Measurements from ENCODE around the gene TNFRSF8.

TNFRSF8 gene

DNA sequence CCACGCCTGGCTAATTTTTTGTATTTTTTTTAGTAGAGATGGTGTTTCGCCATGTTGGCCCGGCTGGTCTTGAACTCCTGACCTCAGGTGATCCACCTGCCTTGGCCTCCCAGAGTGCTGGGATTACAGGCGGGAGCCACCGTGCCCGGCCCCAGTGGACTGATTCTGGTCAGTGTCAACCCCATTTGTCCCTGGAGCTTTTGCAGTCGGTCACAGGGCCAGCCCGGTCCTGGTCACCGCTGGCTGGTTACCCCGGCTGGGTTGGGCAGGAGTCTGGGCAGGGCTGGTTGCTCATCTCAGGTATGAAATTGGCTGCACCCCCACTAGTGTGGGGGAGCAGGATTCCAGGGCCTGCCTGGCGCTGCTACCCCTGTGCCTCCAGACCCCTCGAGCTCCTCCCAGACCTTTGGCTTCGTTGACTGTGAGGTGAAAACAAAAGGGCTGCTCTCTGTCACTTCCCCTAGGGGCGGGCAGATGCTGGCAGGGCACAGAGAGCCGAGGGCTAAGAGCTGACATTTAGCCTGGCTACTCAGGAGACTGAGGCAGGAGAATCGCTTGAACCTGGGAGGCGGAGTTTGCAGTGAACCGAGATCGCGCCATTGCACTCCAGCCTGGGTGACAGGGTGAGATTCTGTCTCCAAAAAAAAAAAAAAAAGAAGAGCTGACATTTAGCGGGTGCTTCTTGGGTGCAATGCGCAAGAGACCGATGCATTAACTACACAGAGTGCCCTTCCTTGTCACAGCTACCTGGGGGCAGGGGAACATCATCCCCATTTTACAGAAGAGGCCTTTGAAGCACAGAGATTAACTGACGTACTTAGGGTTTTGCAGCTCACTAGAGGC, 114.3 kb downstream of the TNFRSF8 start:
- DNase-seq = no peak

DNA sequence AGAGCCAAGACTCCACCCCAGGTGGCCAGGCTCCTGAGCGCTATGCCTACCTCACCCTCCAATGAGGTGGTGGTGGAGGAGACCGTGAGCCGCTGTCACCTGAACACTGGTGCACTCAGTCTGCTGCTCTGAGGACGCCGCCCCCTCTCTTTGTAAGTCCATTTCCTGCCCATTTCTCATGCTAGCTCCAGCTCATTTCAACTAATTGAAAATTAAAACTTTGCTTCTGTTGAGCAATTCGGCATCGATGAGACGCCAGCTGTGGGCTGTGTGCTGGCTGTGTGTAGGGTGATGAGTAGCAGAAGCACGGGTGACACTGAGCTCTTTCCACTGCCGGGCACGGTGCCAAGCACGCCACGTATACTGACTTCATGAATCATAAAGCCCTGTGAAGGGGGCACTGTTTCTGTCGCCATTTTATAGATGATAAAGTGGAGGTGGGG, 114.9 kb downstream of the TNFRSF8 start:
- DNase-seq = peak in 2 of 14 donors; percentile 11 to 18

DNA sequence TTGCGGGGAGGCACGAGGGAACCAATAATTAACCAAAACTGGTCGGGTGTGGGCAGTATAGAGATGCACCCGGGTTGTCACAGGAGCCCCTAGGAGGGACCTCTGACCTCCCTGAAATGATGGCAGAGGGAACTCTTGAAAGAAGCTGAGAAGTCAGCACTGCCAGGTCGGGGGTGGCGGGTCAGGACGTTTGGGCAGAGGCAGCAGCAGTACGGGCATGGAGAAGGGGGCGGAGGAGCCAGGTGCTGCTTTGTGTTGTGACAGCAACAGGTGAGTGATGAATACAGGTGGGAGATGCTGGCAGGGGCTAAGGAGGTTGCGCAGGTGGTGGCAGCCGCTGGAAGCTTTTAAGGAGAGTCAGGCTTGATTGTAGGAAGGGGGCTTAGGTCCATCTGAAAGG, 115.4 kb downstream of the TNFRSF8 start:
- no peak for DNase-seq

DNA sequence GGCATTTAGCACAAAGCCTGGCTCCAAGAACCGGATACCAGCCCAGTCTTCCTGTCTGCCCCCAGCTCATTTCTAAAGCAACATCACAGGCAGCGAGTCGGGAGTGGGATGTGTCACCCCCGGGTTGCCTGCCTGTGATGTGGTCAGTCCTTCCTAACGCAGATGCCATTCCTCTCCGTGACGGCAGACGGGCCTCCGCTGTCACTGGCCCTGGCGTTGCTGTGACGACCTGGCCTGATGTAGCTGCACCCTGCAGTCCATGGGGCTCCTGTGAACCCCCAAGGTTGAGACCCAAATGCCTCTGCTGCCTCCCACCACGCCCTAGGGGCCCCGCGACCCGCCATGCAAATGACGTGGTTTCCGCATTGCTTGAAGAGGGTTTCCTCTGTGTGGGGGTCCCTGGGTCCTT, 116.0 kb downstream of the TNFRSF8 start:
- DNase-seq = no peak

DNA sequence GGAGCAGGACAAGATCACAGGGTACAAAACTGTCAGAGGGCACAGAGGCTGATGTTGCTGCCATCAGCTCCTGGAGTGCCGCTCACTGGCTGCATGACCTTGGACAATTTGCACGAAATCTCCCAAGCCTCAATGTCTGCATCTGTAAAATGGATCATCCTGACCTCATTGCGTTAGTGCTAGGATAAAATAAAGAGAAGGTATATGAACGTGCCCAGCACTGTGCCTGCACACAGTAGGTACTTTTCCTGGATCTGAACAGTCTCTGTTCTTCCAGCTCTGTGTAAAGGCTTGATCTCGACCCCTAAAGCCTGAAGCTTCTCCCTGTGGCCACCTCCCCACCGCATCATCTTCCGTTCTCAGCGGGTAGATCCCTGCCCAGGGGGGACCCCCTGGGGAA, 116.6 kb downstream of the TNFRSF8 start:
- no peak for DNase-seq

DNA sequence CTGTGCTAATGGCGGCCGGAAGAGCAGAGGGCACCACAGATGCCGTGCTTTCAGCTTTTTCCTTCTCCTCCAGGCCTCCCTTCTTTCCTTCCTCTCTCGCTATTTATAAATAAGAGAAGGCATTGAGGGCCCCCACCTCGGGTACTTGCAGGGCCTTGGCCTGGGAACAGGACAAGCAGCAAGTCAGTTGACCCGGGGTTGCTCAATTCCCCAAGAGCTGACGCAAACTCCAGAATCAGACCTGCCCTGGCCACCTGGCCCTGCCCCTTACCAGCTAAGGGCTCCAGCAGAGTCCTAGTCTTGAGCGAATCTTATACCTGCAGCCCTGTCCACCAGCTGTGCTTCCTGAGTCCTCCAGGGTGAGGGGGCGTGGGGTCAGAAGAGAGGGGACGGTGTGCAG, 117.2 kb downstream of the TNFRSF8 start:
- peak in 8 of 14 donors; percentile 11 to 73 (median 52) for DNase-seq

DNA sequence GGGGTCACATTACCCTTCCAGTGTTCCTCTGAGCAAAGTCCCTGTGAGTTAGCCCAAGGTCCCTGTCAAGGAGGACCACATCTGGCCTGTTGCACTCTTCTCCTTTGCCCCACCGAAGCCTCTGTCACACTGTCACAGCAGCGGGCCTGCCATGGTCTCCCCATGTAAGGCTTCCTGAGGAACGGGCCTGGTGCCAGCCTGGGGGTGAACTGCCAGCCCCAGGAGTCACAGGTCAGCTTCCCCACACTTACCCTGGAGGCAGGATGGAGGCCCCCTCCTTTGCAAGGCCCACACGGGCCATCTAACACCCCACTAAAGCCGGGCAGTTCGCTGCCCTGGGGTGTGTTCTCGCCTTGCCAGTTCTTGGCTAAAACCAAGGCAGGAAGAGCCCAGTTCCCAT, 117.8 kb downstream of the TNFRSF8 start:
- DNase-seq = no peak

DNA sequence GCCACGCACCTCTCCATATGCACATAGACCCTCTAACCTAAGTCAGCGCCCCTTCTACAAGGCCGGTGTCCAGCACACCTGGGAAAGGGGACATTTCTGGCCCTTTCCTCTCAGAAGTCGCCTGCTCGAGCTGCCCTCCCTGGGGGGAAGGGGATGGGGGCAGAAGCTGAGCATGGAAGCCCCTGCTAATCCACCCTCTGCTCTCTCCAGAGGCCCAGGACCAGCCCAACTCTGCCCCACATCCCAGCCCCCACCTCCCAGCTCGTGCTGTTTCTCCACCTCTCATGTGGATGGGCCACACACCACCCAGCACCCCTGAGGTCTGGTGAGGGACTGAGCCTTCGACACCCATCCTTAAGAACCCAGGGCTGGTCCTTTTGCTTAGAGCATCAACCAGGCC, 118.5 kb downstream of the TNFRSF8 start:
- DNase-seq = no peak

DNA sequence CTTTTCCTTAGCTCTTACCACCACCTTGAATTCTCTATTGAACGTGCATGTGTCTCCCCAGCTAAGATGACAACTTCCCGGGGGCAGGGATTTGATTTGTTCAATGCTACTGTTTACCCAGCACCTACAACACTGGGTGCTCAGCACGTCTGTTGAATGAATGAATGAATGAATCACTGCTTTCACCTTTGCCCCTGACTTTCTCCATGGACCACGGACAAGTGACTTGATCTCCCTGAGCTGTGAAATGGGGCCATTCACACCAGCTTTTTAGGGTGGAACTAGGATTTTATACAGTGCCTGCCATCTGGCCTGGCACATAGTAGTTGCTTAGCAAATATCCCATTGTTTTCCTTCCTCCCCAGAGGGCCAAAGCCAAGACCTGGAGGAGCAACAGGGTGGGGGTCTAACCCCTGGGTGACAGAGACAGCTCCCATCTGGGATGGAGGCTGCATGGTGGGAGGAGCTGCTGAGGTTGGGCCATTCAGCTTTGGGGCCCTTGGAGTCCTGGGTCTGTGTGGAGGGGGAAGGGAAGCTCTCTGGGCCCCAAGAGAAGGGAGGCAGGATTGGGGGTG, 119.4 kb downstream of the TNFRSF8 start:
- no peak for DNase-seq

DNA sequence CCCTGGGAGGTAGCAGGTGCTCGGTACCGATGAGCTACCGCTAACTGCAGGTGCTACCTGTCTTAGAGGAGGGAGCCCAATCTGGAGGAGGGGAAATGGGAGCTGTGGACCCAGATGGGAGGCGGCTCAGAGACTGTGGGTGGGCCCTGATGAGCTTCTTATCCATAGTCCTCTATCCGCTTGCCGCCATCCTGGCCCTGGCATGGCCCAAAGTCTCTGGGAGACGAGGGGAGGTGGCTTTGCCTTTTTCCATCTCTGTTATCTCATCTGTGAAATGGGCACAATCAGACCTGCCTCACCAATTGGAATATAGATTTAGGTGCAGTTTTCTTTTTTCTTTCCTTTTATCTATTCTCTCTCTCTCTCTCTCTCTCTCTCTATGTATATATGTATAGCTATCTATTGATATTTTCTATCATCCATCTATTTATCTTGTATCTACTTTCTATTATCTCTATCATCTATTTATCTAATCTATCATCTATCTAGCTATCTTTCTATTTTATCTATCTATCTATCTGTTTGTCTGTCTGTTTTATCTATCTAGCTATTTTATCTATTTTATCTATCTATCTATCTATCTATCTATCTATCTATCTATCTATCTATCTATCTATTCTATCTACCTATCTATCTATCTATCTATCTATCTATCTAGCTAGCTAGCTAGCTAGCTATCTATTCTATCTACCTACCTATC, 120.1 kb downstream of the TNFRSF8 start:
- no peak for DNase-seq

DNA sequence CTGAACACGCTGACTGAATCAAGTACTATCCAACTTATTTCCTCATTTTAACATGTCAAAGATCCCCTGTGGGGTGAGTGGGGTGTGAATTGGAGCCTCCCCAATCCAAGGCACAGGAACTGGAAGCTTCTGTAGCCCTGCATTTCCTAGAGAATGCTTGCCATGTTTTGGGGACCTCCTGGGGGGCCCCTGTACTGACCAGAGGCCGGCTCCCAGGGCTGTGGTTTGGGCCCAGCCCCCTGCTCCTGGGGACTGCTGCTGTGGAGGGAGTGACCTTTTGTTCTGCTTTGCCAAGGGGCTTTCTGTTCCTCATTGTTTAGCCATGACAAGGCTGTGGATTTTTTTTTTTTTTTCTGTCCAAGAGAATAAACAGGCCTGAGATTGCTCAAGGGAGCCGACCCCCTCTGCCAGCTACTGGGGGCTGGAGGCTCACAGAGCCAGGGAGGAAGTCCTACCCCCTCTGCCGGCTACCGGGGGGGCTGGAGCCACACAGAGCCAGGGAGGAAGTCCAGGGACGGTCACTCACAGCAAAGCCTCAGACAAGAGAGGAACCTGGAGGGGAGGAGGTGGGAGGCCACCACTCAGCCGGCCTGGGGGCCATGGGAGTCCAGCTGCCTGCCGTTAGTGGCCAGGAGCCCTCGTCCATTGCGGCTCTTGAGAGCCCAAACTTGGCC, 121.0 kb downstream of the TNFRSF8 start:
- peak in 10 of 14 donors; percentile 28 to 75 (median 64) for DNase-seq

DNA sequence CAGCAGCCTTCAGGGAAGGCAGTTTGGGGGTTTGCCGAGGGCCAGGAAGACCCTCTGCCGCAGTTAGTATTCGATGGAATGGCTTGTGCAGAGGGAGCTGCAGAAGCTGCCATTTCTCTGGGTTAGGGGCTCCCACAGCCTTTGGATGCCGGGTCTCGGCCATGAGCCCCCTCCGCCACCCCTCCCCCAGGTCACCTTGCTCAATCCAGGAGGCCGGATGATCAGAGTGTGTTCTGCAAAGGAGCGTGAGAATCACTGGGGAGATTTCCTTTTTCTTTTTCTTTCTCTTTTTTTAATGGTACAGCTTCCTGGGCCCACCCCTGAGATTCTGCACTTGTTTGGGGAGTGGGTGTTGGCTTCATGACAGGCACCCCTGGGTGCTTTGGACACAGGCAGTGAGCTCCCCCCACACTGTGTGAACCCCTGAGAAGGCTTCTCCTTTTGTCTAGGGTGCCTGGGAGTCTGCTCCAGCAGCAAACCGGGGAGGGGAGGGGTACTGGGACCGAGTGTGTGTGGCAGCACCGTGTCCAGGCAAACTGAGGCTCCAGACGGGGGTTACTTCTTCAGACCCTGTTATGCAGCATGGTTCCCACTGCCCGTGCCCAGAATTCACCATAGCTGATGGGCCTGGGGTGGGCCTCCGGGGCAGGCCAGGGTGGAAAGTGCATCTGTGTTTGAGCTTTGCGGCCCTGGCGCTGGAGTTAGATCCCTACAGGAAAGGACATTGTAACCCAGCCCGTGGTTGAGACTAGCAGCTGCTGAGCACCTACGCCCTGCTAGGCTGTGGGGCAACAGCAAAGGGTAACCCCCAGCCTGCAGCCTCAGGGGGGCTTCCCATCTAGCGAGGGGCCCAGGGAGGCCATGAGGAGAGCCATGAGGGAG, 122.2 kb downstream of the TNFRSF8 start:
- DNase-seq = no peak

DNA sequence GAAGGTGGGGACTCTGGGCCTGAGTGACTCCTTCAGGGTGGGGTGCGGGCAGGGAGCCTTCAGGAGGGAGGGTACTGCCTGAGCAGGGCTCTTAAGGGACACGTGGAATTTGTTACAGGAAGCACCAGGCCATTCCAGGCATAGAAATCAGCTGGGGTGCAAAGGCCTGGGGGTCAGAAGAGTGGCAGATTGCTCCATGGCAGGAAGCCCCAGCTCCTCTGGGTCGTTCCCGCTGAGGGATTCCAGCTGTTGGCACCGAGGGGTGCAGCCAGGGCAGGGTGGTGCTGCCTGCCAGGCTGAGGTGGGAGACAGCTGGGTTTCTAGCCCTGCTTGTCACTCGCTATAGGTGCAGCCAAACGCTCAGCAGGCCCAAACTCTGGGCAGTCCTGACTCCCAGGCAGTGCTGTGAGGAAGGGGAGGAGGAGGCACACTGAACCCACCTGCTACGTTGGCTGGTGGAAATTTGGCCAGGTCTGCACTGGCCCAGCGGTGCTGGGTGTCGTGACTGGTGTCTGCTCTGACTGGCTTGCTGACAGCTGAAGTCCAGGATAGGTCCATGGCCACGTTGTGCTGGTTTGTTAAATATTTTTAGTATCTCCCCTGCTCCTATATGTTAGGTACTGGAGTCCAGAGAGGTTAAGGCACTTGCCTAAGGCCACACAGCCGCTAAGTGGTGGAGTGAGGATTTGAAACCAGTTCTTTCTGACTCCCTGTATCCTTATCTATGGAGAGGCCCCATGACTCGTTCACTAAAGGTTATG, 123.0 kb downstream of the TNFRSF8 start:
- peak in 1 of 14 donors; percentile 5 for DNase-seq

DNA sequence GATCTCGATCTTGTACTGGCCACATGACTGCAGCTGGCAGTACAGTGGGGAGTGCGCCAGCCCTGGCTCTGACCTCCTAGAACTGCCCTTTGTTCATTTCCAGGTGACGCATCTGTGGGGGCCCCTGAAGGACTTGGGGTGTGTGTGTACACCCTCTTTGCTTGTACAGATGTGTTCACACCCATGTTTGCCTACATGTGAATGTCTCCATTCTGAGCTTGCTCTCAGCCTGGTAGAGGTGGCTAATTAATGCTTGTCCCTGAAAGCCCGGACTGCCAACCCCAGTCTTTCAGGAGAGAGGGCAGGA, 123.5 kb downstream of the TNFRSF8 start:
- DNase-seq = no peak

DNA sequence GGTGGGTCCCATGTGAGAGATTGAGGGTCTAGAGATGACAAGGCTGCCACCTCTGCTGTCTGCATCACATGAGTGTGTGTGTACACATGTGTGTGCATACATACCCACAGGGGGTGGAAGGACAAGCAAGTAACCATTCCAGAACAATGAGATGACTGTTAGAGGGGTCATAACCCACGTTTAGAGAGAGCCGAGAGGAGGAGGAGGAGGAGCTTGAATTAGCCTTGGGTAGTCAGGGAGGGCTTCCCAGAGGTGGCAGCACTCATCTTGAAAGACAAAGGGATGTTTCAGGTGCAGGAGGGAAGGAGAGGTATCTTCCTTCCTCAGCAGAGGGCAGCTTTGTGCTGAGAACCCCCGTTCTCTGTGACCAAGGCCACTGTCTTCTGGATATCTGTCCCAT, 125.0 kb downstream of the TNFRSF8 start:
- DNase-seq = no peak

DNA sequence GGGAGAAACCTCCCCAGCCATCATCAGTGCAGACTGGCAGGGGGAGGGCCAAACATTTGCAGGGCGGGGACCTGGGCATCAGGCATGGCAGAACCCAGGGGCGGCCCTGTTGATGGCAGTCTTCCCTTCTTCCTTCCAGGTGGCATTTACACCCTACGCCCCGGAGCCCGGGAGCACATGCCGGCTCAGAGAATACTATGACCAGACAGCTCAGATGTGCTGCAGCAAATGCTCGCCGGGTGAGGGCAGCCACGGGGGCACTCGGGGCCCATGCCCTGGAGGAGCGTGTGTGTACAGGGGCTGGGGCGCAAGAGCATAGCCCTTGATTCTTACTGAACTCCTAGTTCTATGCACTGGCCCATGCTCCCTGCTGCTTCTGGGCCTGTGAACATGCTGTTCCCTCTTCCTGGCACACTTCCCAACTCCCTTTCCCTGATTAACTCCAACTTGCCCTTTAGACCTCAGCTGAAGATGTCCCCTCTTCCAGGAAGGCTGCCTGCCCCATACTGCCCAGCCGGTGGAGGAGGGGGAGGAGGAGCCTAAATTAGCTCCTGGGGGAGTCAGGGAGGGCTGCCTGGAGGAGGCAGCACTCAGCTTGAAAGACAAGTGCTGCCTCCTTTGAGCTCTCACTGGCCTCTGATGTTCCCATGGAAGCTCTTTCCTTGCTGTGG, 125.7 kb downstream of the TNFRSF8 start:
- DNase-seq = no peak

DNA sequence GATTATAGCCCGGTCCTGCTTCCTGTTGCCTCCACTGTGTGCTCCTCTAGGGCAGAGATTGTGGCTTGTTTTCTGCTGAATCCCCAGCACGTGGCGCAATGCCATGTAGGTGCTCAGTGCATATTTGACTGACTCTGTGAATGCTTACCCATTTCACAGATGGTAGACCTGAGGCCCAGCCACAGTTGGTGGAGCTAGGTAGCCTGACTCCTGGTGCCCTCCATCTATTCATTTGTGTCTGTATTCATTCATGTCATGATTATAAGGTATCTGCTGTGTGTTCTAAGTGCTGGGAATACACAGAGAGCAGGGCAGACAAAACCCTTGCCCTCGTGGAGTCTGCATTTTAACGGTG, 126.2 kb downstream of the TNFRSF8 start:
- DNase-seq = no peak

DNA sequence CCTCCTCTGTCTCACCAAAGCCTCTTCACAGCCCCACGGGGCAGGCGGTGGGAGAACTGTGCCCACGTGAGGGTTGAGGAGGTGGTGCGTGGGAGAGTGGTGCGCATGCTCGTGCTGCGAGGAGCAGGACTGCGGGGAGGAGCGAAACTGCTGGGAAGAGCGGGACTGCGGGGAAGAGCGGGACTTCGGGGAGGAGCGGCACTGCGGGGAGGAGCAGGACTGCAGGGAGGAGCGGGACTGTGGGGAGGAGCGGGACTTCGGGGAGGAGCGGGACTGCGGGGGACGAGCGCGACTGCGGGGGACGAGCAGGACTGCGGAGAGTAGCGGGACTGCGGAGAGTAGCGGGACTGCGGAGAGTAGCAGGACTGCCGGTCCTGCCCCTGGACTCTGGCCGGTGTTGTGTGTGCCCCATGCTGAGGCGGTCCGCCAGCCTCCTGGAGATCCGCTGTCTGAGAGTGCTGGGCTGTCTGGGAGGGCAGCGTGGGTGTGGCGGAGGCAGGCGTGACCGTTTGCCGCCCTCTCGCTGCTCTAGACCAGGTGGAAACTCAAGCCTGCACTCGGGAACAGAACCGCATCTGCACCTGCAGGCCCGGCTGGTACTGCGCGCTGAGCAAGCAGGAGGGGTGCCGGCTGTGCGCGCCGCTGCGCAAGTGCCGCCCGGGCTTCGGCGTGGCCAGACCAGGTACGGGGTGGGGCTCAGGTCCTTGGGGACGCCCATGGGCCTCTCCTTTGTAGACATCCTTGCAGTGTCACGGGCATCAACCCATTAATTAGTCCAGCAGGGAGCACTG, 128.3 kb downstream of the TNFRSF8 start:
- no peak for DNase-seq
